DMS 273 treated with DMSO at 0.1 percent for 48 hours (cell line): ENCODE data around the gene TENT4A.
"Not testable (repeated sequence)": the region's sequence is repeated elsewhere in the genome, so short reads cannot be mapped to it uniquely, and the experiment has no call there.

ENCODE experiments used
- DNase-seq: peaks from one replicate; lab custom pipeline; 2025; lab: John Stamatoyannopoulos, UW

Gene TENT4A

GRCh38 chr5:6773342-6774035 is 60.3 kb downstream of the TENT4A start:
- no peak for DNase-seq

GRCh38 chr5:6774207-6774606 is 61.0 kb downstream of the TENT4A start:
- not testable (repeated sequence) for DNase-seq

GRCh38 chr5:6774721-6775204 is 61.5 kb downstream of the TENT4A start:
- DNase-seq: no peak

- no peak for DNase-seq
Measured at GRCh38 chr5:6775571-6775970, 62.3 kb downstream of the TENT4A start.

GRCh38 chr5:6780802-6781391 is 67.7 kb downstream of the TENT4A start:
- no peak for DNase-seq

- DNase-seq: no peak
Measured at GRCh38 chr5:6781716-6782115, 68.5 kb downstream of the TENT4A start.

GRCh38 chr5:6783787-6784186 is 70.6 kb downstream of the TENT4A start:
- no peak for DNase-seq

GRCh38 chr5:6784481-6784880 is 71.2 kb downstream of the TENT4A start:
- DNase-seq: no peak

GRCh38 chr5:6785161-6785860 is 72.1 kb downstream of the TENT4A start:
- no peak for DNase-seq

GRCh38 chr5:6785861-6786180 is 72.6 kb downstream of the TENT4A start:
- no peak for DNase-seq

- no peak for DNase-seq
Measured at GRCh38 chr5:6786786-6787495, 73.7 kb downstream of the TENT4A start.

- no peak for DNase-seq
Measured at GRCh38 chr5:6787941-6788340, 74.7 kb downstream of the TENT4A start.

GRCh38 chr5:6788439-6788838 is 75.2 kb downstream of the TENT4A start:
- no peak for DNase-seq

- DNase-seq: no peak
Measured at GRCh38 chr5:6788956-6789649, 75.9 kb downstream of the TENT4A start.

- DNase-seq: no peak
Measured at GRCh38 chr5:6790346-6790865, 77.2 kb downstream of the TENT4A start.

GRCh38 chr5:6791031-6791430 is 77.8 kb downstream of the TENT4A start:
- DNase-seq: no peak

- no peak for DNase-seq
Measured at GRCh38 chr5:6792376-6792775, 79.1 kb downstream of the TENT4A start.

- DNase-seq: no peak
Measured at GRCh38 chr5:6792911-6793471, 79.8 kb downstream of the TENT4A start.

- no peak for DNase-seq
Measured at GRCh38 chr5:6801236-6801635, 88.0 kb downstream of the TENT4A start.

GRCh38 chr5:6803981-6804550 is 90.8 kb downstream of the TENT4A start:
- DNase-seq: no peak
